ENCODE results near the gene SSBP3.

The SSBP3 gene

GRCh38 chr1:54282101-54282847, 123.9 kb downstream of the SSBP3 start:
- DNase-seq: no peak

GRCh38 chr1:54280651-54281050, 125.5 kb downstream of the SSBP3 start:
- no peak for DNase-seq

- no peak for DNase-seq
Measured at GRCh38 chr1:54279457-54279856, 126.7 kb downstream of the SSBP3 start.

- no peak for DNase-seq
Measured at GRCh38 chr1:54278941-54279422, 127.2 kb downstream of the SSBP3 start.

GRCh38 chr1:54277451-54278341, 128.5 kb downstream of the SSBP3 start:
- peak in 1 of 5 experiments; percentile 48 for DNase-seq

GRCh38 chr1:54276617-54277450, 129.4 kb downstream of the SSBP3 start:
- DNase-seq: peak in 1 of 5 experiments; percentile 15

GRCh38 chr1:54275349-54275748, 130.8 kb downstream of the SSBP3 start:
- no peak for DNase-seq

- no peak for DNase-seq
Measured at GRCh38 chr1:54274881-54275280, 131.3 kb downstream of the SSBP3 start.

GRCh38 chr1:54274448-54274847, 131.7 kb downstream of the SSBP3 start:
- DNase-seq: no peak

- no peak for DNase-seq
Measured at GRCh38 chr1:54273795-54274163, 132.4 kb downstream of the SSBP3 start.

GRCh38 chr1:54273092-54273794, 133.0 kb downstream of the SSBP3 start:
- no peak for DNase-seq

GRCh38 chr1:54272772-54273091, 133.5 kb downstream of the SSBP3 start:
- DNase-seq: no peak

GRCh38 chr1:54272134-54272533, 134.1 kb downstream of the SSBP3 start:
- DNase-seq: no peak

GRCh38 chr1:54271341-54271740, 134.9 kb downstream of the SSBP3 start:
- DNase-seq: no peak

GRCh38 chr1:54270543-54270942, 135.7 kb downstream of the SSBP3 start:
- DNase-seq: no peak

- no peak for DNase-seq
Measured at GRCh38 chr1:54268762-54269297, 137.4 kb downstream of the SSBP3 start.

GRCh38 chr1:54267815-54268761, 138.1 kb downstream of the SSBP3 start:
- no peak for DNase-seq

GRCh38 chr1:54266908-54267307, 139.3 kb downstream of the SSBP3 start:
- no peak for DNase-seq

- DNase-seq: no peak
Measured at GRCh38 chr1:54266195-54266594, 140.0 kb downstream of the SSBP3 start.

- no peak for DNase-seq
Measured at GRCh38 chr1:54265659-54266058, 140.5 kb downstream of the SSBP3 start.

- DNase-seq: no peak
Measured at GRCh38 chr1:54265126-54265525, 141.1 kb downstream of the SSBP3 start.
